NT2/D1 (cell line): ENCODE results near the gene ANXA3.

ENCODE experiments used
- YY1 ChIP-seq: IDR thresholded peaks from 2 replicates; pipeline ENCODE4 v1.6.1; 2011; ENCODE audit not compliant: insufficient read length, insufficient read depth
- ZNF274 ChIP-seq: IDR thresholded peaks from 2 replicates; pipeline ENCODE4 v1.6.1; 2011; ENCODE audit warnings: mild to moderate bottlenecking, low read depth, low read length

DNA sequence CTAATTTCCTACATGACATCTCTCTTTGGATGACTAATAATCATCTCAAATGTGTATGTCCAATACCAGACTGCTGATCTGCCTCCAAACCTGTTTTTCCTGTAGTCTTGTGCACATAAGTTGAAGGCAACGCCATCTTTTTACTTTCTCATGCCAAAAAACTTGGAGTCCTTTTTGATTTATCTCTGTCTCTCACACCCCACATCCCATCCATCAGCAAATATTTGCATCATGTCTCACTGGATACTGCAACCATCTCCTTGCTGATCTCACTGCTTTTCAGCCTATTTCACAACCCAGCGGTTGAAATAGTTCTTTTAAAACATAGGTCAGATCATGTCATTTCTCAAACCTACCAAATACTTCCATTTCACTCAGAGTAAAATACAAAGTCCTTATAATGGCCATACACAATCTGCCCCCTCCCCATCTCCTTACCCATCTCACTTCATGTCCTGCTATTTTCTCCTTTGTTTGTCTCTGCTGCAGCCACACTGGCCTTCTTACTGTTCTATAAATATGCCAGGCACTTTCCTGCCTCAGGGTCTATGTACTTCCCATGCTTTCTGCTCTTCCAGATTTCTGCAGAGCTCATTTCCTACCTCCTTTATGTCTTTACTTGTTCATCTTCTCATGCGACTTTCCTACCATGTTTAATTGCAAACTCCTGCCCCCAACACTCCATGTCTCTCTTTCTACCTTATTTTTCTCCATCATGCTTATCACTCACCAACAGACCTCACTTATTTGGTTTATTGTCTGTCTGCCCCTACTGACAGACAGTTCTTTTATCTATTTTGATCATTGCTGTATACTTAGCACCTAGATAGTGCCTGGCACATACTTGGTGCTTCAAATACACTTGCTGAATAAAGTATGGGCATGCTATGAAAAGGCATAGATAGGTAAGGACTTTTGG is 98.8 kb downstream of the ANXA3 start:
- TF ChIP-seq YY1 (no peak), ZNF274 (no peak)
